Left lung (tissue), 10 donors: ENCODE results near the gene RPRD2. TPM values are rescaled to one million over a fixed set of nuclear protein-coding genes. Genes with fewer than 3 reads are reported as not detected.
A peak's percentile ranks its signal among the peaks of the same experiment; 100 is the strongest.

Experiments
- ATAC-seq: fragments of 200-7000 bp; cut with Tn5 transposase; one replicate; pipeline ENCODE4 v1.9.1; 2020; ENCODE audit warnings: moderate library complexity
- DNase-seq, 4 donors: peaks; one replicate each; pipeline ENCODE4 v3.0.0-alpha.2; 2013 to 2020
- H3K27ac ChIP-seq, 2 donors: fragments of 200-600 bp; sonication (generic) in 1 of 2; one replicate each; pipeline versions ENCODE4 v1.5.0 to v1.8.0; 2020 to 2021
- H3K27me3 ChIP-seq, 2 donors: fragments of 200-600 bp; sonication (generic) in 1 of 2; one replicate each; pipeline versions ENCODE4 v1.5.0 to v1.8.0; 2020 to 2021
- H3K36me3 ChIP-seq, 2 donors: fragments of 200-600 bp; sonication (generic) in 1 of 2; one replicate each; pipeline versions ENCODE4 v1.5.0 to v1.8.0; 2020 to 2021
- H3K4me1 ChIP-seq, 2 donors: fragments of 200-600 bp; one replicate each; pipeline ENCODE4 v1.8.0; 2021
- H3K4me3 ChIP-seq, 2 donors: fragments of 200-600 bp; sonication (generic) in 1 of 2; one replicate each; pipeline versions ENCODE4 v1.5.0 to v1.8.0; 2020 to 2021; ENCODE audit warnings: mild to moderate bottlenecking in 1 of 2
- H3K9me3 ChIP-seq, 2 donors: fragments of 200-600 bp; sonication (generic) in 1 of 2; one replicate each; pipeline versions ENCODE4 v1.5.0 to v1.8.0; 2020 to 2021
- intact Hi-C, 2 donors: fragments of 100-400 bp; cut with DNase I; formaldehyde crosslinking; loops; one replicate each; pipeline versions ENCODE4 v1.11.2 to v1.14.2; 2022
- polyA plus RNA-seq, 6 donors: library from polyadenylated mRNA; unstranded; fragments of 120-200 nt; gene quantifications; one replicate each; pipeline ENCODE4 v1.2.1, GENCODE V29; 2013; ENCODE audit not compliant: insufficient read length in 6 of 6
- total RNA-seq, 2 donors: library from RNA; stranded (reverse); fragmentation: NEBNext Ultra II Directional; extraction: Animal tissue kit (Norgen Biotek cat#: 25700); gene quantifications; one replicate each; pipeline ENCODE4 v1.2.1, GENCODE V29; 2021
- TF ChIP-seq, protein P1 (sequence below), 2 donors: fragments of 200-600 bp; sonication (generic) in 1 of 2; IDR thresholded peaks; one replicate each; pipeline versions ENCODE4 v1.5.0 to v1.8.0; 2021; ENCODE audit warnings: antibody characterized with exemption in 2 of 2
- donor health status: DM: no; HTN: yes; CAD: no.
- donor health status: DM: no; HTN: no; CAD: no.

RPRD2 gene
- total and polyA plus RNA-seq, 8 donors, result 26.2 to 43.8 (median 42.3) TPM

DNA sequence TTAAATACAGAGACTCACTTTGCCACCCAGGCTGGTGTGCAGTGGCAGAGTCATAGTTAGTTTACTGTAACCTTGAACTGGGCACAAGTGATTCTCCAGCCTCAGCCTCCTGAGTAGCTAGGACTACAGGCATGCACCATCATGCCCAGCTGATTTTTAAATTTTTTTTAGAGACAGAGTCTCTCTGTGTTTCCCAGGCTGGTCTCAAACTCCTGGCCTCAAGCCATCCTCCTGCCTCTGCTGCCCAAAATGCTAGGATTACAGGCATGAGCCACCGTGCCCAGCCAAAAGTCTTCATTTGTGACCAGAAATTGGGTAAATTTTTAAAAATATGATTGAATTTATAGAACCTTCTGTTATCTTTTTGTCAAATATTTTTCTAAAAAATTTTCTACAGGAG, 105.3 kb downstream of the RPRD2 start:
- Histone ChIP-seq H3K4me3 (no peak overlapping the region), H3K27me3 (no peaks in the 10 kb centered on the region), H3K4me1 (peaks cover 0 to 5% of the 10 kb centered on the region in 2 donors), H3K9me3 (no peaks in the 10 kb centered on the region), H3K36me3 (peaks cover 0 to 80% of the 10 kb centered on the region in 2 donors), H3K27ac (no peak overlapping the region)
- no peak for ATAC-seq
- intact Hi-C loops, result no loop called here
- TF ChIP-seq, protein P1, sequence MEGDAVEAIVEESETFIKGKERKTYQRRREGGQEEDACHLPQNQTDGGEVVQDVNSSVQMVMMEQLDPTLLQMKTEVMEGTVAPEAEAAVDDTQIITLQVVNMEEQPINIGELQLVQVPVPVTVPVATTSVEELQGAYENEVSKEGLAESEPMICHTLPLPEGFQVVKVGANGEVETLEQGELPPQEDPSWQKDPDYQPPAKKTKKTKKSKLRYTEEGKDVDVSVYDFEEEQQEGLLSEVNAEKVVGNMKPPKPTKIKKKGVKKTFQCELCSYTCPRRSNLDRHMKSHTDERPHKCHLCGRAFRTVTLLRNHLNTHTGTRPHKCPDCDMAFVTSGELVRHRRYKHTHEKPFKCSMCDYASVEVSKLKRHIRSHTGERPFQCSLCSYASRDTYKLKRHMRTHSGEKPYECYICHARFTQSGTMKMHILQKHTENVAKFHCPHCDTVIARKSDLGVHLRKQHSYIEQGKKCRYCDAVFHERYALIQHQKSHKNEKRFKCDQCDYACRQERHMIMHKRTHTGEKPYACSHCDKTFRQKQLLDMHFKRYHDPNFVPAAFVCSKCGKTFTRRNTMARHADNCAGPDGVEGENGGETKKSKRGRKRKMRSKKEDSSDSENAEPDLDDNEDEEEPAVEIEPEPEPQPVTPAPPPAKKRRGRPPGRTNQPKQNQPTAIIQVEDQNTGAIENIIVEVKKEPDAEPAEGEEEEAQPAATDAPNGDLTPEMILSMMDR (IDR thresholded peaks at IDR 0.05), result no peak
- no peak for DNase-seq

DNA sequence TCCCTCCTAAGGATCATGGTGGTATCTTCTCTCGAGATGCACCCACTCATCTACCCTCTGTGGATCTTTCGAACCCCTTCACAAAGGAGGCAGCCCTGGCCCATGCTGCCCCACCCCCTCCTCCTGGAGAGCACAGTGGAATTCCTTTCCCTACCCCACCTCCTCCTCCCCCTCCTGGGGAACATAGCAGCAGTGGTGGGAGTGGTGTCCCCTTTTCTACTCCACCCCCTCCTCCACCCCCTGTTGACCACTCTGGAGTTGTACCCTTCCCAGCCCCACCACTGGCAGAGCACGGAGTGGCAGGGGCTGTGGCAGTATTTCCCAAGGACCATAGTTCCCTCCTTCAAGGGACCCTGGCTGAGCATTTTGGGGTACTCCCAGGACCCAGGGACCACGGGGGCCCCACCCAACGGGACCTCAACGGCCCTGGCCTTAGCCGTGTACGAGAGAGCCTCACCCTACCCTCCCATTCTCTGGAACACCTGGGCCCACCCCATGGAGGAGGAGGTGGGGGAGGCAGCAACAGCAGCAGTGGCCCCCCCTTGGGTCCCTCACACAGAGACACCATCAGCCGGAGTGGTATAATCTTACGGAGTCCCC, 108.8 kb downstream of the RPRD2 start:
- ATAC-seq (no peak), DNase-seq (peak in 1 of 4 donors; percentile 51)
- Histone ChIP-seq H3K27ac (no peak overlapping the region), H3K9me3 (no peaks in the 10 kb centered on the region), H3K4me1 (peaks cover 0 to 5% of the 10 kb centered on the region in 2 donors), H3K4me3 (no peak overlapping the region), H3K27me3 (no peaks in the 10 kb centered on the region), H3K36me3 (peaks cover 0 to 46% of the 10 kb centered on the region in 2 donors)
- TF ChIP-seq, protein P1 (IDR thresholded peaks at IDR 0.05), result no peak
- intact Hi-C loops, result loop anchor here in 1 of 2 donors (10.0 kb wide), 1 partner anchor 52 kb away; no protein-coding TSS in a partner anchor

DNA sequence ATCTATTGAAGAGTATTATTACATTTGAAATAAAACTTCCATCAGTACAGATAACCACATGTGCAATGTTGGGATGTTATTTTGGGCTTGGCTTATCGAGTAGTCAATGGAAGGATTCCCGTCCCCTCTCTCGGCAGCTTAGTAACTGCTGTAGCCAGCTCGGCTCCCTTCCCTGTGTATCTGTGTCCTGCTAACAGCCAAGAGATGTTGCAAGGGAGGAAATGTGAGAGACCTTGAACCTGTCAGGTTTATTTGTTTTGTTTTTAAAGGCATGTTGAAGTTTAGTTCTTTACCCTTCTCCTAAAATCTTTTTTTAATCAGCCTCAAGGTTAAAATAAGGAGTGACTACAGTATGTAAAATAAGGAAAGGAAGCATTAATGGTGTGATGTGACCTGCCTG, 109.7 kb downstream of the RPRD2 start:
- no peaks in the 10 kb centered on the region for H3K27me3 ChIP-seq
- no peak overlapping the region for H3K4me3 ChIP-seq
- ATAC-seq, result peak; percentile 34
- intact Hi-C loops, result loop anchor here in 1 of 2 donors (10.0 kb wide), 1 partner anchor 51 kb away; no protein-coding TSS in a partner anchor
- H3K36me3 ChIP-seq, result peaks cover 0 to 41% of the 10 kb centered on the region in 2 donors
- H3K27ac ChIP-seq, result no peak overlapping the region
- TF ChIP-seq, protein P1 (IDR thresholded peaks at IDR 0.05), result no peak
- DNase-seq, result no peak
- H3K9me3 ChIP-seq, result no peaks in the 10 kb centered on the region
- peaks cover 0 to 5% of the 10 kb centered on the region in 2 donors for H3K4me1 ChIP-seq

DNA sequence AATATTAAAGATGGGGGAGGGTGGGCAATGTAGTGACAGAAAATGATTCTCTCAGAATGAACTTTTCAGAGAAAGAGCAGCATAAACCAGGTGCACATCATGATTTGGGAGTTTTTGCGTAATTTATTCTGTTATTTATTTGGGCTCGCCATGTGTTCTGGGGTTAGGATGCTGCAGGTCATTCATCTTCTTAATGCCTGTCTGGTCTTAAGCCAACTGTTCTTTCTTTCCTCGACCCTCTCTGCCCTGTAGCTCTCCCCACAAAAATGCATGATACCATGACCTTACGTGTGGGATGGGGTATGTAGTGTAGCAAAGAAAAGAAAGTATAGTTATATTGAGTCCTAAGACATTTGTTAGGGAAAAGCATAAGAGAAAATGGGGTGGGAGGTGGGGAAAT, 110.9 kb downstream of the RPRD2 start:
- TF ChIP-seq, protein P1 (IDR thresholded peaks at IDR 0.05), result no peak
- H3K27me3 ChIP-seq, result no peaks in the 10 kb centered on the region
- no peak overlapping the region for H3K27ac ChIP-seq
- H3K4me1 ChIP-seq, result peaks cover 0 to 5% of the 10 kb centered on the region in 2 donors
- peaks cover 0 to 37% of the 10 kb centered on the region in 2 donors for H3K36me3 ChIP-seq
- DNase-seq (no peak), ATAC-seq (no peak)
- intact Hi-C loops, result loop anchor here in 1 of 2 donors (10.0 kb wide), 1 partner anchor 50 kb away; no protein-coding TSS in a partner anchor
- no peaks in the 10 kb centered on the region for H3K9me3 ChIP-seq
- H3K4me3 ChIP-seq, result no peak overlapping the region

DNA sequence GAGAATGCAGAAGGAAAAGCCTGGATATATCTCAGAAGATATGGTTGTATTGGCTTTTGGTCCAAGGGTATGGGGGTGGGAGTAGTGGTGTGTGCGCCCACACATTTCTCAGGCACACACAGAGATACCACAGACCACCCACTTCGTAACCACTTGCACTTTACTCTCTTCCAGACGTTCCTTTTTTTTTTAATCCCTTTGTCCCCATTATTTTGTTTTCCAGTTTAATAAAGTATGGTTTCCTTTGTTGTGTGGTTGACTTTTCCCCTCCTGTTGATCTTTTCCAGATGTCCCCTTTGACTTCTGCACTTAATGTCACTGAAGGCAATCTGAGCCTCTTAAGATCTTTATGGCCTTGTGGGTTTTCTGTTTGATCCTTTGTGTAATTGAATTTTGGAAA, 112.8 kb downstream of the RPRD2 start:
- TF ChIP-seq, protein P1 (IDR thresholded peaks at IDR 0.05), result no peak
- ATAC-seq (no peak), DNase-seq (peak in 1 of 4 donors; percentile 5)
- H3K27me3 ChIP-seq, result no peaks in the 10 kb centered on the region
- H3K4me1 ChIP-seq, result peaks cover 0 to 5% of the 10 kb centered on the region in 2 donors
- intact Hi-C loops, result loop anchor here in 1 of 2 donors (10.0 kb wide), 1 partner anchor 48 kb away; no protein-coding TSS in a partner anchor
- no peak overlapping the region for H3K27ac ChIP-seq
- H3K36me3 ChIP-seq, result peaks cover 0 to 18% of the 10 kb centered on the region in 2 donors
- no peaks in the 10 kb centered on the region for H3K9me3 ChIP-seq
- H3K4me3 ChIP-seq, result no peak overlapping the region
